Activated CD4-positive, alpha-beta T cell treated with anti-CD3 and anti-CD28 coated beads, Interleukin-2, Interleukin-4, amounts not matched to agents 100 ng/mL and 50 ng/mL, durations not matched to agents 16 hours and 8 hours (primary cell): ENCODE results near the gene ALX3.

Experiments
- DNase-seq: peaks from one replicate; pipeline ENCODE4 v3.0.0-alpha.2; 2020; ENCODE audit warnings: low spot score

The ALX3 gene

DNA sequence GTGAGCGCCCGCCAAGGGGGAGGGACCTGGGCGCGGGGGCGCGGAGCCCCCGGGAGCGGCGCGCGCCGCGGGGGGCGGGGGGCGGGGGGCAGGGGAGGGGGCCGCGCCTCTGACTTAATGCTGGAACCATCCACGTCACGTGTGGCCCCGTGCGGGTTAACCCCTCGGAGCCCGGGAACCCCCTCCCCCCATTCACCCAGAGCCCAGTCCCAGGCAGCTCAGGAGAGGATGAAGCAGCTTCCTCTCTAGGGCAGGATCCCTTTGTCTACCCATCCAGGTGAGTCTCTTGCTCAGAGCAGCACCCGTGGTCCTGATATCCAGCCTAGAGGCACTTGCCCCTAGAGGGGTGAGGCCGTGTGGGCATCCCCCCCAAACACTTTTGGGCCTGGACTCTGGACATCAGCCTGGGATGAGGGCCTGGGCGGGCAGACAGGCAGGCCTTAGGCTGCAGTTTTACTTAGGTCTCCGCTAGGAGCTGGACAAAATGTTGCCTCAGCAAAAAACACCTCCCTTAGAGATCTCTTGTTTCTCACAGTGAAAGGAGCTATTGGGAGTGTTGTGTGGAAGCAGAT is at the start of gene ALX3:
ALX3 (minus strand) TSS at position 2 of the 572 bp plus-strand sequence. CDS start 60 bp downstream, outside the sequence.
- no peak for DNase-seq

DNA sequence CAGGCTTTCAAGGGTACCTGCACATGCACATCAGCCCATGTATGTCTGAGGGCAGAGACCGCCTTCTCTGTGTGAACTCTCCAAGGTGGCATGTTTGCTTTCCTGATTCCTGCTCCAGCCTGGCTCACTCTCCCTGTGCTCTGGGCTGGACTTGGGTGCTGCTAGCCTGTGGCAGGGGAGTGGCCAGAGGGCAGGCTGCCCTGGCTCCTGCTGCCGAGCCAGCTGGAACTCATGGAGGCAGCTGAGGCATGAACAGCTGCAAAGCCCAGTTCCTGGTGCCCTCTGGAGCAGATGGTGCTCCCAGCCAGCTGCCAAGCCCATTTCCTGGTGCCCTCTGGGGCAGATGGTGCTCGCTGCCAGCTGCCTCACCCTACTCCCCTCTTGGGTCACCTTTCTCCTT is 49.4 kb upstream of the ALX3 start:
- DNase-seq, result no peak

DNA sequence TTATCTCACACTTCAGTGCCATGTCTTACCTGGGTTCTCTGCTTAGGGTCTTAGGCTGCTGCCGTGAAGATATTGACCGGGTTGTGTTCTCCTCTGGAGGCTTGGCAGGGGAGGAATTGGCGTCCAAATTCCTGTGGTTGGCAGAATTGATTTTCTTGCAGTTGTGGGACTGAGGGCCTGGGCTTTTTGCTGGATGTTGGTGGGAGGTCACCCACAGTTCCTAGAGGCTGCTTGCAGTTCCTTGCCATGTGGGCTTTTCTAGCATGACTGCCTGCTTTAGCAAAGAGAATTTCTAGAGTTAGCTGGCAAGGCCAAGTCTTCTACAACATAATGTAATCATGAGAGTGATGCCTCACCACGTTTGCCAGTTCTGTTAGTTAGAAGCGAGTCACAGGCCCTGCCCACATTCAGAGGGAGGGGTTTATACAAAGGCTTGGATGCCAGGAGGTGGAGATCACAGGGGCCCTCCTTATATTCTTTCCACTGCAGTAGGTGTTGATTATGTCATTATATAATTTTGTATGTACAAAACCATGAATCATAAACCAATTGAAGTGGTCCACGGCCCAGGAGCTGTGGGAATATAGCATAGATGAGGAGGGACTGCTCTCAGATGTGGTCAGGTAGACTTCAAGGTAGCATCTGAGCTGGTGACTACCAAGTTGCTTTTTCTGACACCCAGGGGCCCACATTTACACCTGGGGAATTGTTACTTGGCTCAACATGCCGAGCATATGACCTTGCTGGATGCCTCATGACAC is 48.3 kb upstream of the ALX3 start:
- no peak for DNase-seq

DNA sequence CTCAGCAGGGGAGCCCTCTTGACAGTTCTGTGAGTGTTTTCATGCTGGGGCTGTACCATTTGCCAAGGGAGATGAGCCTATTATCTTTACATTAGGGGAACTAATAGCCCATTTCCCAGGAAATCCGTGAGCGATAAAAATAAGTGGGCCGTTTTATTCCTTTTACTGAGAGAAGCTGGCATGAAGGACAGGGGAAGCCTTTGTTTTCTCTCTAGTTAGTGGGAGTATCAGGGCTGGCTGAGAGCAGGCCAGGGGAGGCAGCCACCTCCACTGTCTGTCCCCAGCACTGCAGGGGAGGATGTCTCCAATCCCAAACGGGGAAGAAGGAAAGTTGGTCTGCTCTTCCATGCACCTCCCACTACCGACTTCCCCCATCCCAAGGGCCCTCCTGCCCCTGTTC is 44.3 kb upstream of the ALX3 start:
- no peak for DNase-seq

DNA sequence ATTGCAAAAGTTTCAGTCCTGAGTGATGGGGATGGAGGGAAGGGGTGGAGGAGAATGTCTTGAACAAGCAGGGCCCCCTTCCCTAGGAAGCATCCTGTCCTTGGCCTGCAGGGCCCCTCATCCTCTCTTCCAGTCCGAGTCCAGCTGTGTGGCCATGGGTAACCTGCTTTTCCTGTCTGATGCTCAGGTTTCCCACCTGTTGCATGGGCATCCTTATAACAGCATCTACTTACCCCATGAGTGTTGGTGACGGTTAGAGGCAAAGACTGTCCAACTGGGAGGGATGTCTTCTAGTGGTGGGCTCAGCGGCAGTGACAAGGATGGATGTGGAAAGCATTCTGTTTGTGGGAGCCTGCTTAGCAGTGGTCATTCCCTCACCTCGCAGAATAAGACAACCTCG is 43.7 kb upstream of the ALX3 start:
- DNase-seq, result no peak

DNA sequence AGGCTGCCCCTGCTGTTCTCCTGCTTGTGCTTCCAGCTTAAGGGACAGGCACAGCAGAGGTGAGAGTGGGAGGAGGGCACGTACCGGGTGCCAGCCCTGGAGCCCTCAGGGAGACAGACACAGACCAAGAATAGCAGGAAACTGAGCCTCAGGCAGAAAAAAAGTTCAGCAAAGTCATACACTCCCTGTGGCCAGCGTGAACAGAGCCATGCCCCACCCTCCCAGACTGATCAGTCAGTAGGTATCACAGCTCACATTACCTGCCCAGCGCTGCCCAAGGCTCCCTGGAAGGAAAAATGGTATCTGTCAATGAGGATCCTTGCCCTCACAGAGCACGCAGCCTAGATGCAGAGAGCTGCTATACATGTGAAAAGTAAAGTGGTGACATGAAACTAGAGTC is 43.1 kb upstream of the ALX3 start:
- no peak for DNase-seq

DNA sequence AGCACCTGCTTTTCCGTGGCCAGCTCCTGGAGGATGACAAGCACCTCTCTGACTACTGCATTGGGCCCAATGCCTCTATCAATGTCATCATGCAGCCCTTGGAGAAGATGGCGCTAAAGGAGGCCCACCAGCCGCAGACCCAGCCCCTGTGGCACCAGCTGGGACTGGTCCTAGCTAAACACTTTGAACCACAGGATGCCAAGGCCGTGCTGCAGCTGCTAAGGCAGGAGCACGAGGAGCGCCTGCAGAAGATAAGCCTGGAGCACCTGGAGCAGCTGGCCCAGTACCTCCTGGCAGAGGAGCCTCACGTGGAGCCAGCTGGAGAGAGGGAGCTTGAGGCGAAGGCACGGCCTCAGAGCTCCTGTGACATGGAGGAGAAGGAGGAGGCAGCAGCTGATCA is 42.2 kb upstream of the ALX3 start:
- DNase-seq, result no peak

DNA sequence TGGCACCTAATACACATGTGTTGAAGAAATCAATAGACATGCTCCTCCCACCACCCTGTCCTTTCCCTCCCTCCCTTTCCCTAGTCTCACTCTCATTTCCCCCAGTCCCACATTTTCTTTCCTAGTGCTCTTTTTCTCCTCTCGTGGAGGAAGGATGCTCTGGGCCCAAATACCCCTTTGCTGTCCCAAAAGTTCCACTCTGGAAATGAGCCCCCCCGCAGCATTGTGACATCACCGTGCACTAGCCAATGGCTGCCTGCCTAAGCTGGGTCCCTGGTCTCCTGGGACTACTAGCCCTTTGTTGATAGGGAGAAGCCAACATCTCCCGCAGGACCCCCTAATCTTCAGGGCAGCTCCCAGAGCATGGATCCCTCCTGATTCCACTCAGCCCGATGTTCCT is 41.7 kb upstream of the ALX3 start, which contains the start of gene UBL4B:
UBL4B (plus strand) TSS at position 301 of the 400 bp plus-strand sequence; CDS start at position 393, 92 bp downstream.
- no peak for DNase-seq

DNA sequence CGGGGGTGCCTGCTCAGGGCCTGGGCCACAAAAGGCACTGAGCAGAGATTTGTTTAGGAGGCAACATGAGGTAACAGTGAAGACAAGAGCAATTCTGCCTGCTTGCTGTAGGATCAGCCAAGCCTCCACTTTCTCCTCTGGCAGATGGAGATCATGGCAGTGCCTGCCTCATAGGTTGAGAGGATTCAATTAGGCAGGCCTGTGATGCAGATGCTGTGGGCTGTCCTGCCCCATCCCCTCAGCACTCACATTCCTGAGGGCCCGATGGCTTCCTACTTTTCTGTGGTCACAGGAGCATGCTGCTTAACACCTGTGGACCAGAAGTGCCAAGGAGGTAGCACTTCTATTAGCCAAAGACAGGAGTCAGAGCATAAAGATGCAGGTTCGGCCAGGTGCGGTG is 40.6 kb upstream of the ALX3 start:
- no peak for DNase-seq

DNA sequence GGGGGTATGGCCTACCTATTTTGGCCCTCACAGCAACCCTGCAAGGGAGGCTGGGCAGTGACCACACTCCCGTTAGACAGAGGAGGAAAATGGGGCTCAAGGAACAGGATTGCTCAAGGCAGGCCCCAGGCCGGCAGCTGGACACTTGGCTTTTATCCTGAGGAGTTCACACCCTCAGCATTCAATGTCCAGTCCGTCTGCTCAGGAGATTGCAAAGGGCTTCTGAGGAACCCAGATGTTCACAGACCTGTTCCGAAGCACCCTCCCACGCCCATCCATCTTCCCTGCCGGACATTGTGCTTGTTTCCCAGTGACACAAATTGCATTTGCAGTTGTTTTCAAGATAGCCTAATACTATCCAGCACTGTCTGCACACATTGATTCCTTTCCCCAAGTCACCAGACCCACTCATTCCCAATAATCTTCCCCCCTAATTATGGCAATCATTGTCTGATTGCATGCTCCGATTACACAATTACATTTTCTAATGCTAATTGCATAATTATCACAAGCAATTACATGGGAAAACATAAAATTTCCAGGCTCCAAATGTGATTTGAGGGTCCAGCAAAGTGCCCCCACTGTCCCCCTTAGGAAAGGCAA is 37.5 kb upstream of the ALX3 start:
- no peak for DNase-seq

DNA sequence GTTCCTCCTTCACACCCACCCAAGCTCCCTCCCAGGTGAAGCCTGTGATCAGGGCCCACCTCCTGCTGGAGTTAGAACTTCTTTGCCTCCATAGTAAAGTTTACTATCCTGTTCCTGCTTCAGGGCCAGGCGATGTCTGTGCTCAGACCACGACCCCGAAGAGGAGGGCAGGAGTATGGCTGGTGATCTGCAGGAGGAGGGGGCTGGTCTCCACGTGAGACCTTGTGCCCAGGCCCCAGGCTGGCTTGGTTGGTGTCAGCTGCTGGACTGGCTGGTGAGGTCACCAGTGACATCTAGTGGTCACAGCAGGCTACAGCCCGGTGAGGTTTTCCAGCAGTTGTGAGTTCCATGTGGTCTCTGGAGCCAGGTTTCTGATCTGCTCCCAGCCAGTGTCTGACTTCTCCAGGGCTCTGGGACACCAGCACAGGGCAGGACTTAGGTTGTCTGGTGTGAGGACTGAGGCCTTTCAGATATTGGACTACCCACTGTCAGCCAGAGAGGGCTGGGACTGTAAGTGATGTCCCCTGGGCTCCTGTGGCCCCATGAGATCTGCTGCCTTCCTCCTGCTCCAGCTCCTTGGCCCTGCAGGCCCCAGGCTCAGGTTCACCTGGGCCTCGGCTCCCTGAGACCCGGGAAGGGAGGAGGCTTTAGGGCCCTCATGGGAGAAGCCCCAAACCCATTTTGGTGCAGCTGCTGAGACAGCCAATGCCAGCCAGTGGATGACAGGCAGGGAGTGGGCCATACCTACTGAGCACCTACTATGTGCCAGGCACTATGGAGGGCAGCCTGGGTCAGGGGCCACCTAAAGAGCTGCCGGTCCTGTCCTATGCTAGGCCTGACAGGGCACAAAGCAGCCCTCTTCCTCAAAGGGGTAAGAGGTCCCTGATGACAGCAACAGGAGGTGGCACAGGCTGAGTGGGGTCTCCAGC is 35.8 kb upstream of the ALX3 start:
- peak; percentile 69 for DNase-seq

DNA sequence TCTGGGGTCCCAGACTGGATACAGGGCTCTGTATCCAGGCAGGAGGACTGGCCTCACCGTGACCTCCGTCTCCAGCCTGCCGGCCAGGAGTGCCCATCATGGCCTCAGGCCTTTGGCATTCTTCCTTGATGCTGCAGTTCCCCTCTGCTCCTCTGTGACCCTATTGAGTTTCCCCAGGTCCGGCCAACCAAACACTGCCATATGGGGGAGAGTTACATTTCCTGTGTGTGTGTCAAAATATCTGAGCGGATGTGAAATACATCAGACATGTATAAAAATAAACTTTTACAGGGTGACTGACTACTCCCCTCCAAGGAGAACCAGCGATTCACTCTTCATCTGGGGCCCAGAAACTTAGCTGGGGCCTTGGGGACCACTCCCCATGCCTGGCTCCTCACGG is 31.6 kb upstream of the ALX3 start:
- DNase-seq, result no peak

DNA sequence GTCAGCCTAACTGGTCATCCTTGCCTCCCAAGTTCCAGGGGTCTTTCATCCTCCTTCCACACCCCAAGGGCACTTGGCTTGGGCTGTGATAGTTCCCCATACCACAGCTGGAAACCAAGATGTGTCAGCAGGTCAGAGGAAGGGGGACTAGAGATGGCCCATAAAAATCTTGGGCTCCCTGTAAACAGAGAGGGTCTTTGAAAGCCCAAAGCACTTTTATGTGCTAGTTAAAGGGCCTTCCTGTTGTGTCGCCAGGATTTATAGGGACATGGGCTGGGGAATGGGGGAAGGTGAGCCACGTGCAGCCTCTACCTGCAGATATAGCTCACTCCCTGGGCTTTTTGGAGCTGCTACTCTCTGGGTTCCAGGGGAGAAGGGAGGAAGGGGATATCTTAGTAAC is 29.9 kb upstream of the ALX3 start:
- no peak for DNase-seq

DNA sequence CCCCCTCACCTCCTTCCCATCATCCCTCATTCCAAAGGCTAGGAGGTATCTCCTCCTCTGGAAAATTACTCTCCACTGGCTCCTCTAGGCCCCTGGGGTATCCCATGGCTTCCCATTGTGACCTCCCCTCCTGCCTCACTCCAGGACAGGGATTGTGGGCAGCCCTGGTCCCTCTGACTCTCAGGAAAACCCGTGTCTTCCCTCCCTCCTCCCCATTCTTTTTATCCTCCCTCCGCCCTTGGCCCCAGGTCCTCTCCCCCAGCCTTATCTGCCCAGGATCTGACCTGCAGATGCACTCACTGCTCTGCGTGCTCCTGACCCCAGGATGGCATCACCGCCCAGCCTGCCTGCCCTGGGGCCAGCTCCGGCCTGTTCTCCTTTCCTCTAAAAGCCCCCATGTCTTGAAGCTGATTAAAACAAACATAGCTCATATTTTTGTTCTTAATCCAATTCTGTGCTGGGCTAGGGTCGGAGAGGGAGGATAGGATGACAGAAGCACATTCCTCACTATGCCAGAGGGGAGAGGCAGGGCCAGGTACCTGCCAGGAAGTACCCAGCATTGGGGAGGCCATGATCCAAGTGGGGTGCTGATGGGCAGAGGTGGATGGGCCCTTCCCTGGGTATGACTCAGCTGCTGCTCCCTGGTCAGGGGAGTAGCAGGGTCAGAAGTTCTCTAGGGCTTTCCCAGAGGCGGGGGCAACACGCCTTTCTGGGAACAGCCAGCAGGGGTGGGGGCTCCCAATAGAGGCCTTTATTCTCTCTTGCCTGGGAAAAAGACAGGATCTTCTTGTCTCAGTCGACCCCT is 28.0 kb upstream of the ALX3 start:
- no peak for DNase-seq

DNA sequence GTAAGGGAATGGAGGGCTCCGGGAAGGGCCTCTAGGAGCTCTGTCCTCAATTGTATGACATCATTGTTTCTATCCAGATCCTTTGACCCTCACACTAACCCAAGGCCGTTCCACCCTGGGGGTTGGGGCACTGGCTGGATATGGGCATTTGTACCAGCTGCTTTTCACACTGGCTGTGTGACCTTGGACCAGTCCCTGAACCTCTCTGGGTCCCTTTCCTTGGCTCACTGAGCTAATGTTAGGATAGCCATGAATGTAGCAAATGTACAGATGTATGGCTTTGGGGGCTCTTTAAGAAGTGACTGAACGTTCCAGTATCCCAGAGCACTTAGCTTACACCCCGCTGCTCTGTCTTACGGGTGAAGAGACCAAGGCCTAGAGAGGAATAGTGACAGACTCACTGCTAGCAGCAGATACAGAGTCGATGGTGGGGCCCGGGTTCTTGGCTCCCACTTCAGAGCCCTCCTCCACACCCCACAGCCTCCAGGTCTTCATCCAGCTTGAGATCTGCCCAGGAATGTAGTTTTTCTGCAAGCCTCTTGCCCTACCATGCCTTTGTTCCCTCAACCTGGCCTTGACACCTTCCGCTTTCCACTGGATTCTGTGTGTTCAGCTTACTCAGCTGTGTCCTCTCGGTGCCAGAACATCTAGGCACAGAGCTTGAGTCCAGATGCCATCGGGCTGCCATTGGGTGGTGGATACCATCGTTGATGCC is 27.2 kb upstream of the ALX3 start:
- no peak for DNase-seq

DNA sequence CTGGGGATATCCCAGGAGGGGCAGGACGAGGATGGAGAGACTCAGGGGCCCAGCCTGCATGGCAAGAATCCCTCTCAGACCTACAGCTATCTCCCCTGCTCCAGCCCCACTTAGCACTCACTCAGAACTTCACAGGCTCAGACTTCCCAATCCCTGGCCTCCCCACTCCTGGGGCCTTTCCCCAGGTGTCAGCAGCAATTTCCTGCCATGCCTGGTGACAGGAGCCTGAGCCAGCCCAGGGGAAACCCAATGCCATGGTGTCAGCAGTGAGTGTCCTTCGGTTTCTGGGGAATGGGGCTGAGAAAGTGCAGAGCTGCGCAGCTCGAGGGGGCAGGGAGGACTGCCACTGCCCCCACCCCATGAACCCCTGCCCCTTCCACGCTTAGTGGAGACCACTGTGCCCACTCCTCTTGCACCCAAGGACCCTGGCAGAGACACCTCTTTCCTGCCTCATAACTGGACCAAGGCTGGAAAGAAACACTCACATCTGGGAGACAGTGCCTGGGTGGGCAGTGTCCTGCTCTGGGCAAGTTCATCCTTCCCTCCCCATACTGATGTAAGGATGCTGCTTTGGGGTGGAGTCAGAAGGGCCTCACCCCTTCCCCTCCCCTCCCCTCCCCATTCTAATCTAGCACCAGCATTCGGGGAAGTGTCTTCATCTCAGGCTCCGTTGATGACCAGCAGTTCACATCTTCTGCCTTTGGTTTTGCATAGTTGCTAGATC is 24.6 kb upstream of the ALX3 start:
- no peak for DNase-seq

DNA sequence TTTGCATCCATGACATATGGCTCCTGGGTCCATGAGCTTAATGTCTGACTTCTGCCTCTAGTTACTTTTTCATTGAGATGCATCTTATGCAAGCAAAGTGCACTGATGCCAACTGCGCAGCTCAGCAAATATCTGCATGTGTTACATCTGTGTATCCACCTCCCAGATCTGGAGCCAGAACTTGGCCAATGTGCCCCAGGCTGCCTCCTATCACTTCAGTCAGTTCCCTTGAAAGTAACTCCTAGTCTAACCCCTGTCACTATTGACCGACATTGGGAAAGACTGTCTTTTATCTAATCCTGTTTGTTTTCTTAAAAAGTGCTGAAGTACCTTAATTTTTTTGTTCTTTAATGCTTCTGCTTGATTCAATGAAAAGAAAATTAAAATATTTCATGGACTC is 22.5 kb upstream of the ALX3 start:
- DNase-seq, result no peak

DNA sequence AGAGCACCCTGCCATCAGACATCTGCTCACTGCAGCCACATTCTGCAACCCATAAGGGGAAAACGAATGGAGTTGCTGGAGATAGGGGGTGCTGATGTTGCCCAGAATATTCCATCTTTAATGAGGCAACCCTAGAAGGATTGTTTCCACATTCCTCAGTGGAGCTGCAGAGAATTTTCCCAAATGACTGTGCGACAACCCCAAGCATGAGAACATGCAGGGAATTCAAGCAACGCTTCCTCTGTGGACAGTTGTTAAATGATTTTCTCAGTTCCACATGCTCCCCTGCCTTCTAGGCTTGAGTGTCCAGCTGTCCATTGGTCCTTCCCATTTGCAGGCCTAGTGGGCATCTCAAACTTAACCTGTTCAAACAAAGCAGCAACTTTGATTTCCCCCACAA is 21.3 kb upstream of the ALX3 start:
- DNase-seq, result no peak

DNA sequence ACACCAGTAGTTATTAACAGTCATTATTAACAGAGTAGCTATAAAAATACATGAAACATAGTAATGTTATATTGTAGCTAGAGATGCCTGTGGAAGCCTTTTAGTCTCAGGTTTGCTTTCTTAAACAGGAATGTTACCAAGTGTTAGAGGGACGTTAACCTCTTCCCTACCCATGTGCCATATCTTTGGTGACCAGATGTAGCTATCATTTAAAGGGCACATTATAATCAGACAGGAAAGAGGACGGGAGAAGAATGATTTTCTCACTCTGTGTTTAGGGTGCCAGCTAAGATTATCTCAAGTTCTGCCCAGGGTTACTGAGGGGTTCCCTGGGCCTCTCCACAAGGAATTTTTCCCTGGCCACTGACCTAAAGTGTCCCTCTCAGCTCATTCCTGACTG is 20.9 kb upstream of the ALX3 start:
- no peak for DNase-seq

DNA sequence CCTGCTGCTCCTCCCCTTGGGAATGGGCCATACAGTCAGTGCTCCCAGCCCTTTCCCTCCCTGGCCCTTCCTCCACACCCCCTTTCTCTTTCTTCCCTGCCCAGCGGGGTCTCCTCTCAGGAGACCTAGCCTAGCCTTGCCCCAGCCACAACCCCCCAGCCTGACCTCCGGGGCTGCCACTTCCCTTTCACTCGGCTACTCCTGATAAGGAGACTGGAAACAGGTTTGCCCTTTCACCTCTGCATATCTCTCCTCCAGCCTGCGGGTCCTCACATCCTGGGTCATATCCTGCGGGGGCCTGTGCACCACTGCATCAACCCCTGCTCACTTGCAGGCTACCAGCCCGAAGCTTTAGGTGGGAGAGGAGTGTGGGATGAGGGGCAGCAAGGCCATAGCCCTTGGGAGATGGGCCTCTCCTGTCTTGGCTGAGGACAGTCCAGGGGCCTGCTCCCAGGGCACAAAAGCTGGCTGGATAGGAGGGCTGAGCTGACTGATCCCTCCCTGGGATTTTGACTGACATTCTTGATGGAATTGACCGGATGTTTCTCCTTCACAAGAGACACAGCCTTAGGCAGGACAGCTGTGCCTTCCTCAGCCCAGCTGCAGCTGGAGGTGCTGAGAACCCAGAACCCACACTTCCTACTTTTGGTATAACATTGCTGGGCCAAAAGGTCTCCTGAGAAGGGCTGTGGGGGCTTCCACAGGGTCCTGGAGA is 19.2 kb upstream of the ALX3 start:
- DNase-seq, result no peak
